ENCODE measurements around the gene SDHAF2.
A peak's percentile ranks its signal among the peaks of the same experiment; 100 is the strongest.
"Not testable (repeated sequence)": the region's sequence is repeated elsewhere in the genome, so short reads cannot be mapped to it uniquely, and the experiment has no call there.

Gene SDHAF2

DNA sequence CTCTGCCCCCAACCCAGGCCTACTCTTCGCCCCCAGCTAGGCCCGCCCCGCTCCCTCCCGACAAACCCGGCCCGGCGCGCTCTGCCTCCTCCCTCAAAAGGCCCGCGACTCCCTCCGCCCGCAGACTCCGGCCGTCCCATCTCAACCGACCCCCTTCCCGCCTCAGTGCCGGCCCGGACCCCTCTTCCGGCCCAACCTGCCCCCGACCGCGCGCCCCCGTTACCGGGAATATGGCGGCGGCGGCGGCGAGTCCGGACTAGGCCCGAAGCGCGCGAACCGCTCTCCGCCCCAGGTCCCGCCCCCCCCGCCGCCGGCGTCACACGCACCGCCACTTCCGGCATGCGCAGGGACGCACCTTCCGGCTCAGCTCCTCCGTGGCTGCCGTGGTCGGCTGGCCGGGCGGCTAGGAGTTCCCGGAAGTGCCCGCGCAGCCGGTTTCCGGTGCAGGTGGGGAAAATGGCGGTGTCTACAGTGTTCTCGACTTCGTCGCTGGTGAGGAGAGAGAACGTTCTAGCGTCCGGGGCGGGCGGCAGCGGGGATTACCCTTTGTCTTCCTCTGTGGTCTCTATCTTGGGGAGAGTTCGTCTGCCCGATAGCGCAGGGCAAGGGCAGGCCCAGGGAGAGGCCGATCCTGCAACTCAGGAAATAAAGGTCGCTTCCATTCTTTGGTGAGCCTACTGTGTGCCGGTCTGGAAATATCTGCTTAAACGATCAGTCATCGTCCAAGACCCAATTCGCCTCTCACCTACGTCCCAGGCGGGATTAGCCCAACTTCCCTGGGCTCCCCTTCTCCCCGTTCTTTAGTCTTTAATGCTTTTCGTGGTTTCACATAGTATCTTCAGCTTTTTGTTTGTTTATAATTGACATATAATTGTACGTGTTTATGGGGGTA, at the start of gene SDHAF2, which contains the start of gene CPSF7:
Gene SDHAF2 (plus strand): TSS at position 434 of the 892 bp plus-strand sequence. CDS start 23 bp downstream, at position 457.
Gene CPSF7 (minus strand): TSS at position 285 of the 892 bp plus-strand sequence. CDS start 740 bp downstream, outside the sequence.
- peak; percentile 93 to 98 for DNase-seq (ENCODE audit: low read depth in 2 of 2)

GRCh38 chr11:61380884-61381283, 49.0 kb upstream of the SDHAF2 start:
- no peak for DNase-seq (ENCODE audit: low read depth in 2 of 2)

DNA sequence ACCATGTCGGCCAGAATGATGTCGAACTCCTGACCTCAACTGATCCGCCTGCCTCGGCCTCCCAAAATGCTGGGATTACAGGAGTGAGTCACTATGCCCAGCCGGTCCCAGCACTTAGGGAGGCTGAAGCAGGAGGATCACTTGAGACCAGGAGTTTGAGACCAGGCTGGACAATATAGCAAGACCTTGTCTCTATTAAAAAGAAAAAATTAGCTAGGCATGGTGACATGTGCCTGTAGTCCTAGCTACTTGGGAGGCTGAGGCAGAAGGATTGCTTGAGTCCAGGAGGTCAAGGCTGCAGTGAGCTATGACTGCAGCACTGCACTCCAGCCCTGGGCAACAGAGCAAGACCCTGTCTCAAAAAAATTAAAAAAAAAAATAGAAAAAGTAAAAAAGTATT, 46.1 kb upstream of the SDHAF2 start:
- not testable (repeated sequence) for DNase-seq (ENCODE audit: low read depth in 2 of 2)

GRCh38 chr11:61384271-61385242, 45.4 kb upstream of the SDHAF2 start:
- no peak for DNase-seq (ENCODE audit: low read depth in 2 of 2)

- no peak for DNase-seq (ENCODE audit: low read depth in 2 of 2)
These were observed 39.8 kb upstream of the SDHAF2 start for GRCh38 chr11:61390161-61390560.

- no peak for DNase-seq (ENCODE audit: low read depth in 2 of 2)
These were observed 36.8 kb upstream of the SDHAF2 start for GRCh38 chr11:61392981-61393595.

DNA sequence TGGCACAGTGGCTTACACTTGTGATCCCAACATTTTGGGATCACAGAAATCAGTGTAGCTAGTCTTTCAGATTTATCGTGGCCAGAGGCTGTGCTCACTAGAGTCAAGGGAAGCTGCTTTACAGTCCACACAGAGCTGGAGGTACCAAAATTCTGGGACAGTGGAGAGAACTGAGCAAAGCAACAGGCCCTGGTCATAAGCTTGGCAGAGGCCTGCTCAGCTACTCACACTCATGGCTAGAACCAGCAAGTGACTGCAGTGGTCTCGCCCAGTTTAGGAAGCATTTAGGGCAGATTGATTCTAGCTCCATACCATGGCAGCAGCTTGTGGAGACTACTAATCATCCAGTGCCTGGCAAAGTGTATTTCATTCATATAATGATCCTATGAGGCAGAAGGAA, 28.8 kb upstream of the SDHAF2 start:
- DNase-seq (ENCODE audit: low read depth in 2 of 2): no peak

GRCh38 chr11:61401573-61401972, 28.4 kb upstream of the SDHAF2 start:
- DNase-seq (ENCODE audit: low read depth in 2 of 2): no peak

DNA sequence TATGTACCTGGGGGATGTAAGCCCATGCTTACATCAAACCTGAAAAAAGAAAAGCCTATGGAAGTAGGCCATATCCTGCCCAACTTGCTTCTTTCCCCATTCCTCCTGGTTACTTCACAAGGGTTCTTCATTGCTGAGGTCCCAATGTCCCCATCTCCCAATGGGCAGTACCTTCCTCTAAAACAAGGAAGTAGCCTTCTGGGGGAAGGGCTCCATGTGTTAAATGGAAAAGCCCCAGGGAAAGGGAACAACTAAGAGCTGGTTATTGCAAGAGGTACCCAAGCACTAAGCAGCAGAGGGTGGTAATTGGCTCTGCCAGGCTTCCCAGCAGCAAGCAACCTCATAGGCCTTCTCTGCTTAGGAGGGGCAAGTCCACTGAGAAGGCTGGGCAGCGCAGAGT, 26.3 kb upstream of the SDHAF2 start:
- no peak for DNase-seq (ENCODE audit: low read depth in 2 of 2)

DNA sequence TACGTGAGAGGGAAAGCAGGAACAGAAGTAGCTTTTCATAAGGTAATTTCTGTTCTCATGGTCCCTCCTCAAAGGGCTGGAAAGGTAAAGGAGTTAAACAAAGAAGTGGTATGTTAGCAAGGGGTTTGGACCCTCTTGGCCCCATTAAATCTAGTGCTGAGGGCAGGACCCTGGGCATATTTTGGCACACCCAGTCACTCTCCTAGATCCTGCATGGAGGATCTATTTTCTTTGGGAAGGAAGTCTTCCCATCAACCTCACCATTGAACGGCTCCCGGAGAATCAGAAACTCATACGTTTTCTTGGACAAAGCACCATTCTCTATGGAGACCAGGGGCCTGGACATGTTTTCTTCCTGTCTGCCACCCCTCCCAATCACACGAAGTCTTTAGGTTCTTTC, 25.8 kb upstream of the SDHAF2 start:
- no peak for DNase-seq (ENCODE audit: low read depth in 2 of 2)

DNA sequence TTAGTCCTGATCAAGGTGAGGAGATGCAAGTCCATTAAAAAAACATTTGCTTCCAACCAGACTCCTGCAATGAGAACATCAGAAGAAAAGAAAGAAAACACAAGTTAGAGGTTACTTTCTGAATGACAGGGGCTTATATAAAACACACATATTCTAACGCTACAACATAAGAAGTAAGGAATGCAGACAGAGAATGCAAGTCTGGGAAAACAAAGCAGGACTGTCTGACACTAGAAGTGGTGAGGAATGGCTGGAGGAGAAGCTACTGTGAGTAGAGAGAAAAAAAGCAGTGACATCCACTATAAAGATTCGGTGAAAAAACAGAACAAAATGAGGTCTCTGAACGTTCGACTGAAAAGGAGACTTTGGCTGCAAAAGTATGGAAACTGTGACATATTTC, 25.3 kb upstream of the SDHAF2 start:
- DNase-seq (ENCODE audit: low read depth in 2 of 2): no peak

GRCh38 chr11:61406067-61406466, 23.9 kb upstream of the SDHAF2 start:
- DNase-seq (ENCODE audit: low read depth in 2 of 2): no peak

DNA sequence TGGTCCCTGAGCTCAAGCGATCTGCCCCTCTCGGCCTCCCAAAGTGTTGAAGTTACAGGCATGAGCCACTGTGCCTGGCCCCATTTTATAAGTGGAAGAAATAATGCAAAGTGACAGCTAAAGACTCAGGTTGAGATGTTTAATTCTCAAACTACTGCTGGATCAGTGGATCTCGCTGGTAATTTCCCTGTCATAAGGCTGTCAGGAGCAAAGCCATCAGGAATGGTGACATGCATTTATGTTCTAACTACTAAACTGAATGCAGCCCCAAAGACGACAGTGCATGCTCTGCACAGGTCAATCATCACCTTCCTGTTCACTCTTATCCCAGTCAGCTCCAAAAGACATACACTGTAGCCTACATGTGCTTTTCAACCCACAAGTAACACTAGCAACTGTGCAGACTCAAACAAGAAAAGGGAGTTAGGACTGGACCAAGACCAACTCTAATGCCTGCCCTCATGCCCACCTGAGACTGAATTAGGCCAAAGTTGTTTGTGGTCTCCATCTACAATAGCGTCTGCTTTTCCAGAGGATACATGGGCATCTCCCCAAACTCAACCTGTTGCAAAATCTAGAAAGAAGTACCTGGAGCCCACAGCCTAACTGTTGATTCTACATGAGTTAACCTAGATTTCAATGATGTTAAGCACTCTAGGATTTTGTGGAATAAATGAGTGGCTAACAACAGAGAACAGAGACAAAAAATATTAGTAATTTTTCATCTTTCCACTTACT, 22.8 kb upstream of the SDHAF2 start:
- no peak for DNase-seq (ENCODE audit: low read depth in 2 of 2)

DNA sequence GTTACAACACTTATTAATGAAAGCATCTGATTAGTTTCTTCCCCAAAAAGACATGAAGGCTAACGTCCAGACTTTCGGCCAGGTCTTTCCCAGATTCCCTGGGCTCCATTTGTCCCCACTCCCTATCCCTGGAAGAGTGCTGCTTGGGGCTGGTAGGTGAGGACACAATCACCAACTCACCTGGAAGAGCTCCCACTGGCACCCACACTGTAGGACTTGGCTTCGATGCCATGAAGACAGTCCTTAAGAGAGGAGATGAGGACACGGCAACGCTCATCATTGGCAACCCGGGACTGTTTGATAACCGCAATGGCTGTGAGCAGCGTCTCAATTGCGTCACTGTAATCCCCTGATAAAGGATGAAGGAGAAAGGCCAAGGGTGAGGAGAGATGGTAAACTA, 18.3 kb upstream of the SDHAF2 start:
- DNase-seq (ENCODE audit: low read depth in 2 of 2): no peak

DNA sequence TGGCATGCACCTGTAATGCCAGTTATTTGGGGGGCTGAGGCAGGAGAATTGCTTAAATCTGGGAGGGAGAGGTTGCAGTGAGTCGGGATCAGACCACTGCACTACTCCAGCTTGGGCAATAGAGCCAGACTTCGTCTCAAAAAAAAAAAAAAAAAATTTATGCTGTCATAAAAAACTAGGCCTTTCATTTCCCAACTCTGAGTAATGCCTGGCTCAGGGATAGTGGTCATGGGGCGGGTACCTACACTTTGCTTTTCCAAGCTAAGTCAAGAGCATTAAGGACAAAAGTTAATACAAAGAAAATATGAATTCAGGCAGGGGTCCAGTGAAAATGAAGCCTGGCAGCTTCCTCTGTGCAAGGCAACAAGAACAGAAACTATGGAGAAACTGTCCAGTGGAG, 16.4 kb upstream of the SDHAF2 start:
- no peak for DNase-seq (ENCODE audit: low read depth in 2 of 2)

GRCh38 chr11:61414547-61414946, 15.4 kb upstream of the SDHAF2 start:
- DNase-seq (ENCODE audit: low read depth in 2 of 2): no peak

DNA sequence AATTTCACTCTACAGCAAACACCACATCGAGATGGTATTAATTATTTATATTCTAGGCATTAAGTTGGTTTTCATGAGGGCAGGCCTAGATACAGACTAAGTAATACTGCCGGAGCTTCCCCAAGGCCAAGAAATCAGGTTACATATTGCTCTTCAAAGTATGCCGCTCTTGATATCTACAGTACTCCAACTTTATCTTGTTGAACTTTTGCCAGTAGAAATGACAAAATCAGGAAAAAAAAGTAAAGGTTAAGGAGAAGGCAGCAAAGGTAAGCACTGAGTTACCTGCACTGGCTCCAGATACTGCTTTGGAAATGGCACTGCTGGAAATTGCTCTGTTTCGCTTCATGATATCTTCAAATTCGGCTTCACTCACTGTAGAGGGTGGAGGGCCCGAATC, 14.5 kb upstream of the SDHAF2 start:
- no peak for DNase-seq (ENCODE audit: low read depth in 2 of 2)

GRCh38 chr11:61416941-61417340, 13.0 kb upstream of the SDHAF2 start:
- DNase-seq (ENCODE audit: low read depth in 2 of 2): no peak

- no peak for DNase-seq (ENCODE audit: low read depth in 2 of 2)
These were observed 12.3 kb upstream of the SDHAF2 start for GRCh38 chr11:61417670-61418069.

GRCh38 chr11:61418136-61418535, 11.8 kb upstream of the SDHAF2 start:
- DNase-seq (ENCODE audit: low read depth in 2 of 2): no peak

- no peak for DNase-seq (ENCODE audit: low read depth in 2 of 2)
These were observed 7.7 kb upstream of the SDHAF2 start for GRCh38 chr11:61422226-61422625.

Data from stimulated activated CD4-positive, alpha-beta T cell treated with anti-CD3 and anti-CD28 coated beads, Interleukin-1b, Interleukin-23, amount 100 ng/mL, for 4 hours (primary cell).